HG03469 (cell line): ENCODE measurements around the gene DMRT1.

Source experiments
- ATAC-seq: cut with Tn5 transposase; IDR thresholded peaks from one replicate; pipeline ENCODE4 v1.9.1; 2021; ENCODE audit warnings: mild to moderate bottlenecking, moderate library complexity, moderate number of reproducible peaks; ENCODE audit not compliant: unreplicated experiment

The DMRT1 gene

GRCh38 chr9:841371-842209 lies at the start of gene DMRT1:
TSS of gene DMRT1 (plus strand) at chr9:841697. CDS start at chr9:841839, 142 bp downstream.
- no peak for ATAC-seq

- no peak for ATAC-seq
Measured at GRCh38 chr9:792331-793260, 48.9 kb upstream of the DMRT1 start.

DNA sequence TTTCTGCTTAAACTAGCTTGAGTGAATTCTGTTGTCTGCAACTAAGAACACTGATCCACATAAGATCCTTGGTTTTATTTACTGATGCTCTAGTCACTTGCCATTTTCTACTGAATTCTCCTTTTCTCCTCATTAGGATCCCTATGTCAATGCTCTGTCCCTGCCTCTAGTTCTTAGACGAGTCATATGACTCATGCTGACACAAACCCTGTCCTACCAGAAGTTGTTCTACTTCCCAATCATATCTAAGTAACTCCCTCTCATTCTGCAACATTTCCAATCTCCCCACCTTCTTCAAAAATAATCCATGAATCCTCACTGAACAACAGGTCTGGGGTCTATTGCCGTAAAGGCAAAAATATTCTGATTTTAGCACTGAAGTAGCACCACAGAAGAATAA lies 47.1 kb upstream of the DMRT1 start:
- ATAC-seq, result no peak

GRCh38 chr9:795869-796268 lies 45.6 kb upstream of the DMRT1 start:
- ATAC-seq, result no peak

DNA sequence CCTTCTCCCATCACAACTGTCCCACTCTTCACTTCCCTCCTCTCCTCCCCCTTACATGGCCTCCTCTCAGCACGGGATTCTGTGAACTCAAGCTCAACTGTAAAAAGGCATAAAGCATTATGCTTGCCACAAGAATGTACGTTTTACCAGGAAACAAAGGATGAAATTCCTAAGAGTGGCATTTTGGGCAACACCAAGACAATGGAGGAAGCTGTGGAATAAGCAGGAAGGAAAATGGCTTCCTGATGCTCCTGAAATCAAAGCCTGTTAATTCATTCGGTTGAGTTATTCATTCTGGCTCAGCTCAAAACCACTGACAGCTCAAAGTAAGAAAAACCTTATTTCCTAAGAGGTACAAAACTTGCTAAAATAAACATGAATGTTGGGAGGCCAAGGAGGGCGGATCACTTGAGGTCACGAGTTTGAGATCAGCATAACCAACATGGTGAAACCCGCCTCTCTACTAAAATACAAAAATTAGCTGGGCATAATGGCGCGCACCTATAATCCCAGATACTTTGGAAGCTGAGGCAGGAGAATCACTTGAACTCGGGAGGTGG lies 40.8 kb upstream of the DMRT1 start:
- ATAC-seq, result no peak

DNA sequence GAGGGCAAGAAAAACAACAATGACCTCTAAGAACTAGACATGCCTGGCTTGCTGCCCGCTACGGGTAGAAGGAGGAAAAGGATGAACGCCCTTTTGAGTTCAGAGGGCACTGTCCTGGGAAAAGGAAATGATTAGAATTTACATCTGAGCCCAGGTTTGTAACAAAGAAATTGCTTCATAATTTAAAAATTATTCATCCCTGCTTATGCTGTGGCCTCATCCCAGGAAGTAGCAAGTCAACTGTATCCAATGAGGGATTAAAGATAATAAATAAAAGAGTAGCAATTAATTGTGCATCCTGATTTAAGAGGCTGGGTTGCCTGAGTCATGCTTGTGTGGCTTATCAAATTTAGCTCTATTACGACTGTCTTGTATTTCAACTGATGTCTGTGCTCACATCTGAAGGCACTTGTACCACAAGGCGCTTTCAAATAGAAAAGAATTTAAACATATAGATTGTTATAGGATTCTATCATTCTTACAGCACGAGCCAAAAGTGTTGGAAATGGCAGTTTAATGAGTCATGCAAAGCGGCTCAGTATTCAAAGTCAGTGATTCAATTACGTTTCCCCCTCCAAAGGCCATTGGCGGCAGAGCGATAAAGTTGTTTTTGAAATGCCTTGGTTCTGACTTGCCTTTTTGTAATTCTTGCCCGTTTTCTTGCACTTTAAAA lies 40.0 kb upstream of the DMRT1 start:
- no peak for ATAC-seq

- no peak for ATAC-seq
Measured at GRCh38 chr9:804026-804425, 37.5 kb upstream of the DMRT1 start.

GRCh38 chr9:805151-805550 lies 36.3 kb upstream of the DMRT1 start:
- no peak for ATAC-seq

GRCh38 chr9:806285-807156 lies 35.0 kb upstream of the DMRT1 start:
- ATAC-seq, result no peak

DNA sequence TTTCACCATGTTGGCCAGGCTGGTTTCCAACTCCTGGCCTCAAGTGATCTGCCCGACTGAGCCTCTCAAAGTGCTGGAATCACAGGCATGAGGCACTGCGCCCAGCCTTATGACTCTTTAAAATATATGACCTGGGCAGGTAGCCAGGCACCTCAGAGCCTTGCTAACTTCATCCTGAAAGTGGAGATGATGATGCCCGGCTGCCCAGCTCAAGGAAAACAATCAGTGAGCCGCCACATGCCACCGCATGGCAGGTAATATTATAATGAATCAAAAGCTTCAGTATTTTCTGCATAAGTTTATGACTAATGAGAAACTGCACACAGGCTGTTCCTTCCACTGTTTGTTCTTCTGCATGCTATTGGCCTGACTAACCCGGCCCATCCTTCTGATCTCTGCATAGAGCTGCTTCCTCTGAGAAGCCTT lies 30.4 kb upstream of the DMRT1 start:
- ATAC-seq, result no peak

DNA sequence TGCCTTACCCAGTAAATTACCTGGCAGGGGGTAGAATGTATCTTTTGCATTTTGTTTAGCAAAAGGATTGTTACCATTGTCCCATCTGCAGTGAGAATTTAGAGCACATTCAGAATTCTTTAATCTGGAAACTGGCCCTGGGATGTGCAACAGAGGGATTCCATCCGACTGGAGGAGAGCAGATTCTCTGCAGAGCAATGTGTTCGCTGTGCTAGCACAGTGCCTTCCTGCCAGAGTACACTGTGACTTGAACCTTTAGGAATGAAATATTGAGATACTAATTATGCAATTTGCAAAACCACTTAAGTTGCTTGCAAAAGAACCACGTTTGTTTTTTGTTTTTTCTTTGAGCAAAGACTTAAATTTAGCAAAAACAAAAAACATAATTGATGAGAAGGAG lies 22.5 kb upstream of the DMRT1 start:
- ATAC-seq, result no peak

DNA sequence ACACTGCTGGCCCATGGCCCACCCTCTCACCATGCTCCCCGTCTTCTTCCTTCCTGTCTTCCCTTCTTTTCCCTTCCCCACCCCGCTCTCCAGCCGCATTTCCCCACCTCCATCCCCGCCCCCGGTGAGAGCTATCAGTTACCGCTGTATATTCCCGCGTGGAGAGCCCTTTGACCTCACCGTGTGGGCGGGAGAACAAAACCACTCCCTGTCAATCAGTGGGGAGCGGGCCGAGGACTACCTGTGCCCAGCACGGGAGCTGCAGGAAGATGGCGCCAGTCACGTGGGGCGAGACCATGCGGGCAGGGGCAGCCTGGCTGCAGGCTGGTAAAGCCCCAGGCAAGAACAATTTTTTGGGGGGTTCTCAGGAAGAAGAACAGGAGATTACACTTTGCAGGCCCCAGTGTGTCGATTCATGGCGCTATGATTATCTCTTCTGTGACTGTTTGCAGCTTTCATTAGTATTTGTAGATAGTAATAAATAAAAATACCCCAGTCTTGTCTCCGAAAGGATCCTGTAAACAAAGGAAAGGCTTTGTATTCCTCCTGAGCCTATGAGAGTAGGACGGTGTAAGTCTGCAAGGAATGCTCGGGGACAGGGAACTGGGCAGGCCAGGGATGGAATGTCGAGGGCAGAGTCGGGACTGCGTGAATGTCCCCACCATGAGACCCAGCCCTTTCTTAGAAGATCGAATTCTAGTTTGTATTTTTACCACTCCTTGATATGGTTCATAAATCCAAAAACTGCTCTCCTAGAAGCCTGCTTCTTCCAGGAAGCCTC lies 14.8 kb upstream of the DMRT1 start:
- ATAC-seq, result no peak

DNA sequence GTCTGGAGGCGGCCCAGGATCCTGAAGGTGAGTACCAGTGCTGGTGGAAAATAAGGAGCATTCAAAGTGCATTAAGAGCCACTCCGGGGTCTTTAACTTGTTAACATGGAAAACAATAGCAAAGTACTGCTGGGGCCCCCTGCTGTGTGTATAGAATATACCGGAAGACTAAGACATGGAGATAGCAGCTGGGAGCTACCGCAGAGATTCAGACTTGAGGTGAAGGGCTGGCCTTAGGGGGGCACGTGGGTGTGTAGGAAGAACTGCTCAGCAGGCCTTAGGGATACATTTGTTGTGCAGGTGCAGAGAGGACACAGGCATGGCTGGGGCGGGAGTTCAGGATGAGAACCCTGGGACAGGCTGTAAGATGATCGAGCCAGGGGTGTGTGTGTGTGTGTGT lies 1.2 kb upstream of the DMRT1 start:
- no peak for ATAC-seq

DNA sequence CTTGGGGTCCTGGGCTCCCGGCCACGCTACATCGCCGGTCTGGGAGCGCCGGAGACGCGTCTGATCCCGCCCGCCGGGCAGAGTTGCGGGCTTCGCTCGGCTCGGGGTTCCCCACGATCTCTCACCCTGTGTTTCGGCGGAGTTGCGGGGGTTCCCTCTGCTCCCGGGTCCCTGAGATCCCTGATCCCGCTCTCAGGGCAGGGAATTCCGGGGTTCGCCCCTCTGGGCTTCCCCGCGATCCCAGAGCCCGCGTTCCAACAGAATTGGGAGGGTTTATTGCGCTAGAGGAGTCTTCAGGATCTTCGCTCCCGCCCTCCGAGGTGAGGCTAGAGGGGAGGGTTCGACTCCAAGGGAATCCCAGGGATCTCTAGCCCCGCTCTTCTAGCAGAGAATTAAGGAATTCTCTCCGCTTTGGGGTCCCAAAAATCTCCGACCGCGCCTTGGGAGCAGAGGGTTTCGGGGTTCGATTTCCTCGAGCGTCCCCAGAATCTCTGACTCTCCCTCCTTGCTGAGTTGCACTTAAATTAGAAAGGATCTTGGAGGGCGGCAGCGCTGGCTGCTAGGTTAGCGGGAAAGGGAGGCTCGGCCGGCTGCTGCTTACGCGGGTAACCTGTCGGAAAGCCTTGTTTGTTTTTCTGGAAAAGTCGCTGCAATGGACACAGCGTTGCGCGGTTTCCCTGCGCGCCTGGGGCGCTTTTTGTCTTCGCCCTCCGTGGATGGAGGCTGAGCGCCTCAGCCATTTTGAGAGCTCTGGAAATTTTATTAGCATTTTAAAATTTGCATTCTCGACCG lies 1.3 kb downstream of the DMRT1 start:
- no peak for ATAC-seq

DNA sequence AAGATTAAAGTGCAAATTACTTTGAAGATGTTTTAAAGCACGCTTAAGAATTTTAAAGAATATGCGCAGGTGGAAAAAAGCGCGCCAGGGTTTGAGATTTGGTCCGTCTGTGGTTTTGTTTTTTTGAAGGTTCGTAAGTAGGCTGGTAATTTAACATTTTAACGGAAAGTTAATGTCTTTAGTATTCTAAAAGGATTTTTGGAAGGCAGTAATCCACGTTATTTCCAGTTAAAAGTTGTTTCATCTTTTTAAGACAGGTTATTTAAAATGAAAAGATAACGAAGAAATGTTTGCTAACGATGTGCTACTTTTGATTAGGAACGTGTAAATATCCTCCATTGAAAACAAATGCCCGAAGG lies 1.9 kb downstream of the DMRT1 start:
- no peak for ATAC-seq

GRCh38 chr9:846852-847251 lies 5.4 kb downstream of the DMRT1 start:
- ATAC-seq, result no peak

GRCh38 chr9:847505-847904 lies 6.0 kb downstream of the DMRT1 start:
- peak; percentile 47 for ATAC-seq

DNA sequence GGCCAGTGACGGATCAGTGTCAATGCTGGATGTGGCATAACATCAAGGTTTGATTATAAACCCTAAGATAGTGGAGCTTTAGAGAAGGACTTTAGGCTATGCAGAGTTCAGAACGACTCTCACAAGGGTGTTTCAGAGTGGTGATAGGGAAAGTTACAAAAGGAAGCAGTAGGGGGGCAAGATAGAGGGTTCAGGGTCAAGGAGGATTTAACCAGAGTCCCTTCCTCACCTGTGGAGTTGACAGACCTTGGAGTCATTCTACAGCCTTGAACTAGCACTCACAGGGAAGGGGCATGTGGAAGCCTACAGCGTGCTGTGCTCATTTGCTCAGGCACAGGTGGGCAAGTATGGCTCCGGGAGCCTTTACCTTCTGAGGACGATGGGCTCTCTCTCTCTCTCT lies 7.9 kb downstream of the DMRT1 start:
- no peak for ATAC-seq

- ATAC-seq, result no peak
Measured at GRCh38 chr9:852539-852938, 11.0 kb downstream of the DMRT1 start.
